GM20000 (cell line): ENCODE measurements around the gene RASAL2.

Source experiments
- DNase-seq: peaks from one replicate; pipeline ENCODE4 v3.0.0; 2012; ENCODE audit warnings: low spot score
- CTCF ChIP-seq: IDR thresholded peaks from 2 replicates; pipeline ENCODE4 v1.5.1; 2012; ENCODE audit warnings: mild to moderate bottlenecking, control low read depth; ENCODE audit errors: extremely low read depth, missing control alignments

The RASAL2 gene

GRCh38 chr1:178461104-178461503 lies 367.2 kb downstream of the RASAL2 start:
- no peak for DNase-seq
- TF ChIP-seq CTCF, result no peak

- no peak for DNase-seq
- TF ChIP-seq CTCF, result no peak
Observed at GRCh38 chr1:178461701-178462100, 367.8 kb downstream of the RASAL2 start.

GRCh38 chr1:178464141-178464540 lies 370.2 kb downstream of the RASAL2 start:
- no peak for TF ChIP-seq CTCF
- no peak for DNase-seq

DNA sequence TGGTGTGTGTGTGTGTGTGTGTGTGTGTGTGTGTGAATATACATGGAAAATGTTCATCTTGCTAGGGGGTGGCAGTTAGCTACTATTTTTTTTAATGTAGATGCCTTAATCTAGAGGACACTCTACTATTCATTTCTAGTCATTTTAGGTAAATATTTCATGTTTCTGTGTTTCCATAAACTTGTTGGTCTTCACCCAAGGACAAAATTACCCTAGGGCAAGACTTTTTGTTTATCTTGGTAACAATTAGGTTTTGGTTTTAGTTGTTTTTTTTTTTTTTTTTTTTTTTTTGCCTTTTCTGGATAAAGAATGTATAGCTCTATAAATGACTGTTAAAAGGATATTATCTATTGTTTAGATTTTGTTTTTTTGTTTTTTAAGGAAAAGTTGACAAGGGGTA lies 370.7 kb downstream of the RASAL2 start:
- no peak for DNase-seq
- no peak for TF ChIP-seq CTCF

DNA sequence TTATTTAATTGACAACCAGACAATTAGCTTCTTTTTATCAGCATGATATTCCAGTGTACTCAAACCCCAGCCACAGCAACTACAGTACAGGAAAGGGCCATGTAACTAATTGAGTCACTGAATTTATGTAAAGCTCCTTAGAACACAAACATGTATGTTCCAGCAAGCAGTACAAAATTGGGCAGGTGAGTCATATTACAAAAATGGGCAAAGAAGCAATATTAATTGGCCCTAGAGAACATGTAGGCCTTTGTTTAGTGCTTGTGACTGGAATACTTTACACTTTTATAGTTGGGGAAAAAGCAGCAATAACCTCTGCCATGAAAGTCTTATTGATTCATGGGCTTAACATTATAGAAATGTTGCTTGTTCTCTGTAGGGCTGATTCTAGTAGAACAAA lies 371.1 kb downstream of the RASAL2 start:
- DNase-seq, result no peak
- no peak for TF ChIP-seq CTCF

GRCh38 chr1:178467837-178468236 lies 373.9 kb downstream of the RASAL2 start:
- TF ChIP-seq CTCF, result no peak
- DNase-seq, result no peak

GRCh38 chr1:178470411-178470960 lies 376.6 kb downstream of the RASAL2 start:
- DNase-seq, result no peak
- no peak for TF ChIP-seq CTCF
